GM13977 (cell line): ENCODE data around the gene RBPJ.
A peak's percentile ranks its signal among the peaks of the same experiment; 100 is the strongest.

ENCODE experiments used
- DNase-seq: peaks from one replicate; pipeline ENCODE4 v3.0.0; 2012; ENCODE audit warnings: low spot score
- in situ Hi-C: fragments of 300-500 bp; cut with MboI; formaldehyde crosslinking; loops from one replicate; pipeline ENCODE4 v1.12.0; 2022; ENCODE audit warnings: low sequenced_read_pairs, low pct_unique_long_range_greater_than_20kb, mixed read lengths, inconsistent platforms; ENCODE audit not compliant: unreplicated experiment
- TF ChIP-seq, protein P1 (sequence below): IDR thresholded peaks from 2 replicates; pipeline ENCODE4 v1.5.1; 2012; ENCODE audit warnings: mild to moderate bottlenecking, control low read depth; ENCODE audit not compliant: insufficient read depth; ENCODE audit errors: extremely low read depth, missing control alignments

The RBPJ gene

DNA sequence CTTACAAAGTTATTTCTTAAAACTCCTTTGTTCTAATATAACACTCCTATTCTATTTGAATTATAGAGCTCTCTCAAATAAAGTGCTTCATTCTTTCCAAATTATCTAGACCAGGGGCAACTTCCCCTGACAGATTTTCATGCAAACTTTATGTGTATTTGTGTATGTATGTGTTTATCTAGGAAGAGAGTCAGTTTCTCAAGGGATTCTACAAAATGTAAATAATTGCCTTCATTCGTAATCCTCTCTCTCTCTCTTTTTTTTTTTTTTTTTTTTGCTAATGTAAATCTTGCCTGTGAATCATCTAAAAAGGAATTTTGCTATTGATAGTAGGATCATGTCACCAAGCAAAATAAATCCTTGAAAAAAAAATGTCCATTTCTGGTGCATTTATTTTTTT, 38.9 kb upstream of the RBPJ start:
- TF ChIP-seq, protein P1, sequence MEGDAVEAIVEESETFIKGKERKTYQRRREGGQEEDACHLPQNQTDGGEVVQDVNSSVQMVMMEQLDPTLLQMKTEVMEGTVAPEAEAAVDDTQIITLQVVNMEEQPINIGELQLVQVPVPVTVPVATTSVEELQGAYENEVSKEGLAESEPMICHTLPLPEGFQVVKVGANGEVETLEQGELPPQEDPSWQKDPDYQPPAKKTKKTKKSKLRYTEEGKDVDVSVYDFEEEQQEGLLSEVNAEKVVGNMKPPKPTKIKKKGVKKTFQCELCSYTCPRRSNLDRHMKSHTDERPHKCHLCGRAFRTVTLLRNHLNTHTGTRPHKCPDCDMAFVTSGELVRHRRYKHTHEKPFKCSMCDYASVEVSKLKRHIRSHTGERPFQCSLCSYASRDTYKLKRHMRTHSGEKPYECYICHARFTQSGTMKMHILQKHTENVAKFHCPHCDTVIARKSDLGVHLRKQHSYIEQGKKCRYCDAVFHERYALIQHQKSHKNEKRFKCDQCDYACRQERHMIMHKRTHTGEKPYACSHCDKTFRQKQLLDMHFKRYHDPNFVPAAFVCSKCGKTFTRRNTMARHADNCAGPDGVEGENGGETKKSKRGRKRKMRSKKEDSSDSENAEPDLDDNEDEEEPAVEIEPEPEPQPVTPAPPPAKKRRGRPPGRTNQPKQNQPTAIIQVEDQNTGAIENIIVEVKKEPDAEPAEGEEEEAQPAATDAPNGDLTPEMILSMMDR: no peak
- in situ Hi-C loops: no loop called here
- no peak for DNase-seq

DNA sequence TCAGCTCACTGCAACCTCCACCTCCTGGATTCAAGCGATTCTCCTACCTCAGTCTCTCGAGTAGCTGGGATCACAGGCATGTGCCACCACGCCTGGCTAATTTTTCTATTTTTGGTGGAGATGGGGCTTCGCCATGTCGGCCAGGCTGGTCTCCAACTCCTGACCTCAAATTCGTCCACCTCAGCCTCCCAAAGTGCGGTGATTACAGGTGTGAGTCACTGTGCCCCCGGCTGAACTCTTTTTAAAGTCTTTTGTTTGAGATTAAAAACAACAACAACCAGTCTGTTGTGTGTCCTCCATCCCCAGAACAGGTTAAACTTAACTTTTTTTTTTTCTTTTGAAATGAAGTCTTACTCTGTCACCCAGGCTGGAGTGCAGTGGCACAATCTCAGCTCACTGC, 36.3 kb upstream of the RBPJ start:
- TF ChIP-seq, protein P1: no peak
- no peak for DNase-seq
- in situ Hi-C loops: no loop called here

- DNase-seq: no peak
- in situ Hi-C loops: no loop called here
- TF ChIP-seq, protein P1: no peak
Observed at GRCh38 chr4:26285272-26285671, 35.5 kb upstream of the RBPJ start.

- in situ Hi-C loops: no loop called here
- TF ChIP-seq, protein P1: no peak
- no peak for DNase-seq
Observed at GRCh38 chr4:26287756-26288155, 33.1 kb upstream of the RBPJ start.

GRCh38 chr4:26288355-26288909, 32.4 kb upstream of the RBPJ start:
- in situ Hi-C loops: no loop called here
- TF ChIP-seq, protein P1: peak; percentile 4
- peak; percentile 61 for DNase-seq

- in situ Hi-C loops: no loop called here
Observed at GRCh38 chr4:26289401-26289800, 31.4 kb upstream of the RBPJ start.

More at GRCh38 chr4:26289401-26289800, 31.4 kb upstream of the RBPJ start:
- TF ChIP-seq, protein P1: no peak
- no peak for DNase-seq
